Osteoblast (primary cell): ENCODE measurements around the gene MRNIP. TPM values are rescaled to one million over a fixed set of nuclear protein-coding genes. Genes with fewer than 3 reads are reported as not detected.

Source experiments
- DNase-seq: peaks from one replicate; pipeline ENCODE4 v3.0.0; 2011; ENCODE audit warnings: low spot score, mixed read lengths; ENCODE audit not compliant: insufficient read length; ENCODE audit errors: missing footprints
- H2AFZ ChIP-seq: 2 replicates; pipeline ENCODE4 v1.6.0; 2011; ENCODE audit warnings: mild to moderate bottlenecking, low read length
- H3K27ac ChIP-seq: 2 replicates; pipeline ENCODE4 v1.5.1; 2011; ENCODE audit warnings: mild to moderate bottlenecking, low read depth, low read length, moderate library complexity
- H3K27me3 ChIP-seq: 2 replicates; pipeline ENCODE4 v1.6.0; 2012; ENCODE audit warnings: mild to moderate bottlenecking, control low read depth, inconsistent platforms, low read length, moderate library complexity; ENCODE audit not compliant: insufficient read depth
- H3K36me3 ChIP-seq: 2 replicates; pipeline ENCODE4 v1.5.1; 2011; ENCODE audit warnings: mild to moderate bottlenecking, low read length, control low read depth, moderate library complexity; ENCODE audit not compliant: insufficient read depth
- H3K4me1 ChIP-seq: 2 replicates; pipeline ENCODE4 v1.5.1; 2011; ENCODE audit warnings: mild to moderate bottlenecking, low read length, control low read depth, moderate library complexity; ENCODE audit not compliant: insufficient read depth
- H3K4me2 ChIP-seq: 2 replicates; pipeline ENCODE4 v1.6.0; 2011; ENCODE audit warnings: mild to moderate bottlenecking, low read length; ENCODE audit not compliant: insufficient read depth
- H3K4me3 ChIP-seq: fragments of 200-600 bp; sonication (generic); 3 replicates; pipeline ENCODE4 v1.5.1; 2012; ENCODE audit warnings: mild to moderate bottlenecking, low read length, inconsistent platforms; ENCODE audit not compliant: insufficient read depth
- H3K79me2 ChIP-seq: 2 replicates; pipeline ENCODE4 v1.6.0; 2012; ENCODE audit warnings: mild to moderate bottlenecking, low read length, control low read depth, inconsistent platforms; ENCODE audit not compliant: insufficient read depth
- H3K9me3 ChIP-seq: 2 replicates; pipeline ENCODE4 v1.5.1; 2011; ENCODE audit warnings: low read depth, low read length, control low read depth
- H4K20me1 ChIP-seq: 2 replicates; pipeline ENCODE4 v1.6.0; 2012; ENCODE audit warnings: mild to moderate bottlenecking, low read length, control low read depth; ENCODE audit not compliant: insufficient read depth
- CTCF ChIP-seq: IDR thresholded peaks from 2 replicates; pipeline ENCODE4 v1.5.1; 2011; ENCODE audit warnings: mild to moderate bottlenecking, low read depth, low read length, moderate library complexity; ENCODE audit errors: extremely low read depth
- total RNA-seq: library from RNA; depleted of rRNA; stranded (reverse); fragments of >200 nt; gene quantifications from 2 replicates; pipeline ENCODE4 v1.2.3, GENCODE V29; 2012

MRNIP gene
- total RNA-seq, 1 donor = 10.1 TPM

- DNase-seq = peak; percentile 68
- Histone ChIP-seq H3K4me3 (no peak overlapping the region), H3K27me3 (no peaks in the 10 kb centered on the region), H2AFZ (no peak overlapping the region), H3K4me1 (no peaks in the 10 kb centered on the region), H4K20me1 (peaks cover 3% of the 10 kb centered on the region), H3K4me2 (no peak overlapping the region), H3K36me3 (peaks cover 86% of the 10 kb centered on the region), H3K27ac (no peak overlapping the region), H3K79me2 (peaks cover 3% of the 10 kb centered on the region), H3K9me3 (peaks cover 7% of the 10 kb centered on the region)
- TF ChIP-seq CTCF = no peak
Observed at GRCh38 chr5:179887095-179887494, 28.5 kb upstream of the MRNIP start.

GRCh38 chr5:179886190-179886911 is 27.7 kb upstream of the MRNIP start:
- no peak overlapping the region for H3K4me3 ChIP-seq
- H3K4me2 ChIP-seq = no peak overlapping the region
- peaks cover 3% of the 10 kb centered on the region for H3K79me2 ChIP-seq
- no peak for TF ChIP-seq CTCF
- DNase-seq = peak; percentile 26
- no peak overlapping the region for H2AFZ ChIP-seq
- H3K4me1 ChIP-seq = no peaks in the 10 kb centered on the region
- peaks cover 3% of the 10 kb centered on the region for H4K20me1 ChIP-seq
- H3K27me3 ChIP-seq = no peaks in the 10 kb centered on the region
- no peak overlapping the region for H3K27ac ChIP-seq
- H3K9me3 ChIP-seq = peaks cover 7% of the 10 kb centered on the region
- peaks cover 78% of the 10 kb centered on the region for H3K36me3 ChIP-seq

- Histone ChIP-seq H2AFZ (no peak overlapping the region), H3K79me2 (peaks cover 3% of the 10 kb centered on the region), H4K20me1 (peaks cover 3% of the 10 kb centered on the region), H3K27ac (no peak overlapping the region), H3K4me2 (no peak overlapping the region), H3K36me3 (peaks cover 71% of the 10 kb centered on the region), H3K4me1 (no peaks in the 10 kb centered on the region), H3K4me3 (no peak overlapping the region), H3K27me3 (no peaks in the 10 kb centered on the region), H3K9me3 (peaks cover 7% of the 10 kb centered on the region)
- DNase-seq = peak; percentile 51
- TF ChIP-seq CTCF = no peak
Observed at GRCh38 chr5:179885491-179886090, 27.0 kb upstream of the MRNIP start.

GRCh38 chr5:179883163-179883562 is 24.5 kb upstream of the MRNIP start:
- no peak for TF ChIP-seq CTCF
- DNase-seq = no peak
- Histone ChIP-seq H3K4me2 (no peak overlapping the region), H3K27ac (no peak overlapping the region), H3K27me3 (no peaks in the 10 kb centered on the region), H2AFZ (no peak overlapping the region), H3K79me2 (peaks cover 3% of the 10 kb centered on the region), H4K20me1 (peaks cover 3% of the 10 kb centered on the region), H3K9me3 (peaks cover 7% of the 10 kb centered on the region), H3K4me3 (no peak overlapping the region), H3K36me3 (peaks cover 57% of the 10 kb centered on the region), H3K4me1 (no peaks in the 10 kb centered on the region)
